ENCODE results near the gene PTGR2. TPM values are rescaled to one million over a fixed set of nuclear protein-coding genes. Genes with fewer than 3 reads are reported as not detected.
A peak's percentile ranks its signal among the peaks of the same experiment; 100 is the strongest.

Gene PTGR2
- total RNA-seq (2014; rRNA removed; shearing (Covaris generic)), result 2.9 and 3.9 TPM in 2 replicates

DNA sequence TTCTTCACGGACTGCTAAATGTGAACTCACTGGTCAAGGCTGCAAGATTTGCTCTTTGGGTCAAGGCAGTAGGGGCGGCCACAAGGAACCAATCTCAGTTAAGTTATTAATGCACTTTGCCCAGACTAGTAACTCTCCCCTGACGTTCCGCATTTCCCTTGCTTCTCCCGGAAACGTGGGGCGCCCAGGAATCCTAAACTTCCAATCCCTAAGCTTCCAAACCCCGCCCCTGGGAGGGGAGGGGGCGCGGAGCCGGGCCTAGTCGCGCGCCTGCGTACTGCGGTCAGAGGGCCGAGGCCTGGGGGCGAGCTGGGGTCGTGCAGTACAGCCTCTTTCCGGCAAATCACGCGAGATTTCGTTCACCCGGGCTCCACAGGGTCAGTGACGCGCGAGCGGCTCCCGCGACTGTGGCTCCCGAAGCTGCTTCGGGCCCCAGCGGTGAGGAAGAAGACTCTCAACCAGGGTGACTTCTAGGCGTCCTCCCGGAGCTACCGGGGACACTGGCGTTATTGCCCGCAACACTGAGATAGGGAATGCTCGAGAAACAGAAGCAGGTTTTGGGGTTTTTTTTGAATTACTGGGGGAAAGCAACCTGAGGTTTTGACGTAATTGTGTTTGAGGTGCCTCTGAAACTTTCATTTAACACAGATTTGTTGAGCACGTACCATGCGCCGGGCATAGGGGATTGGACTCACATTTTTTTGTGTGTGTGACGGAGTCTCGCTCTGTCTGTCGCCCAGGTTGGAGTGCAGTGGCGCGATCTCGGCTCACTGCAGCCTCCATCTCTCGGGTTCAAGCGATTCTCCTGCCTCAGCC is at the start of gene PTGR2:
Gene PTGR2, plus strand, starts transcription at position 265 of the 816 bp plus-strand sequence. CDS start 7,032 bp downstream, outside the sequence.
- H3K36me3 ChIP-seq, result peaks cover 3% of the 10 kb centered on the region; the same call in 1 of the 2 replicates
- H3K9me3 ChIP-seq (replicated peaks), result no peaks in the 10 kb centered on the region
- peaks cover 14% of the 10 kb centered on the region for H3K4me1 ChIP-seq (replicated peaks)
- no peaks in the 10 kb centered on the region for H3K27me3 ChIP-seq (replicated peaks)
- DNase-seq (ENCODE audit: low read depth in 1 of 2, low spot score in 2 of 2), result peak; percentile 96 to 98
- peak within 1 kb of the TSS; percentile 46 for H3K4me3 ChIP-seq
- peak within 1 kb of the TSS; percentile 68 for H3K27ac ChIP-seq

DNA sequence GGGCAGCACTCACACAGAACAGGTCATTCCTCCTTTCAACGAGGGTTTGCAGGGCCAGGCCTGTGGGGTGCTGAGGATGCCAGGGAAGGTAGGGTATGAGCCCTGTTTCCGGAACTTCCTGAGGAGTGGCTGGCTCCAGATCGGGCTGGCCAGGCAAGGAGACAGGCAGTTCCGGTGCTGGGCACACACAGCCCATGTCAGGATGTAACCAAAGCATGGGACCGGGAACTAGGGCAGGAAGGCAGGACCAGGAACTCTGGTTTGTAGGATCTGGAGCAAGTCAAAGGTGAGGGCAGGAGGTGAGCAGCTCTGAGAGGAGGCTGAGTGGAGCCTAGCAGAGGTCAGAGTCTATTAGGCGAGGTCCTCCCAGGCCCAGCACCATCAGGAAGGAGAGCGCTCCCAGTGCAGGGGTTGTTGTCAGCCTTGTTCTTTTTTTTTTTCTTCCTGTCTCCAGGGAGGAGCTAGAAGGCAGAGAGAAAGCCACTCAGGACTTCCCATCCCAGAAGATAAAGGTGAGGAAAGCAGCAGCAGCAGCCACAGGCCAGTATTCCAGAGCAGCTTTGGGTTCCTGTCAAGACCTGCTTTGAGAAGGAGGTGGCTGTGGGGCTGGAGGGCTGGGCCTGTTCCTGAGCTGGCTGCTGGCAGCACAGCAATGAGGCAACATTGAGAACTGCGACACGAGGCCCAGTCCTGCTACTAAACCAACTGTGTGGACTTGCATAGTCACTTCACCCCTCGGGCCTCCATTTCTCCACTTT is 49.0 kb upstream of the PTGR2 start:
- Histone ChIP-seq H3K27me3 (replicated peaks) (no peaks in the 10 kb centered on the region), H3K4me1 (replicated peaks) (no peaks in the 10 kb centered on the region)

DNA sequence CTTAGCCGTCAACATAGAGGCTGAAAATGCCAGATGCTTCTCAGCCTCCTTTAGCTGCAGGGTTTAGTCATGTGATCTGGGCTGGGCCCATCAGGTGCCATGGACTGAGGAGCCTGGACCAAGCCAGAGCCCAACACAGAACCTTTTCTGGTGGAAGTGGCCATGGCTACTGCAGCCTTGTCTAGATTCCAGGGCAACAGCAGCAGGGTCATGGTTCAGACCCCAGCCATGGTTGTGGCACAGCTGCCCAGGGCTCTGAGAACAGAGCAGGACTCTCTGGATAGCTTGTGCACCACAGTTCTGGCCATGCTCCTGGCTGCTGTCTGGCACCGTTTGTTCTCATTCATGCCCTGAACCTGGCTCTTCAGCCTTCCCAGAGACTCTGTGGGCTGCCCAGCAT is 47.0 kb upstream of the PTGR2 start:
- no peak for DNase-seq (ENCODE audit: low read depth in 1 of 2, low spot score in 2 of 2)
- H3K27ac ChIP-seq, result no peak overlapping the region

More for the DNA sequence above, 49.0 kb upstream of the PTGR2 start:
- no peak for DNase-seq (ENCODE audit: low read depth in 1 of 2, low spot score in 2 of 2)
- H3K9me3 ChIP-seq (replicated peaks), result no peaks in the 10 kb centered on the region
- no peak overlapping the region for H3K27ac ChIP-seq
- H3K36me3 ChIP-seq, result no peaks in the 10 kb centered on the region
- H3K4me3 ChIP-seq, result no peak overlapping the region

DNA sequence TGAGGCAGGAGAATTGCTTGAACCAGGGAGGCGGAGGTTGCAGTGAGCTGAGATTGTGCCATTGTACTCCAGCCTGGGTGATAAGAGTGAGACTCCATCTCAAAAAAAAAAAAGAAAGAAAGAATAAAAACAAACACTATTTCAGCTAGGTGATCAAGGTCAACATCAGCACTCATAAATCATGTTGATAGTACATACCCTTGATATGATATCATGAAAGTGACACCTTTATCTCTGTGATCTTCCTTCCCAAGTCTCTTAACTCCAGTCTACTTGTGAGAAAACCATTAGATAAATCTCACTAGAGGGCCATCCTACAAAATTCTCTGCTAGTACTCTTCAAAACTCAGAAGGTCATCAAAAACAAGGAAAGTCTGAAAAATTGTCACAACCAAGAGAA is 44.2 kb upstream of the PTGR2 start:
- Histone ChIP-seq H3K36me3 (no peaks in the 10 kb centered on the region), H3K27ac (no peak overlapping the region), H3K4me3 (no peak overlapping the region), H3K4me1 (replicated peaks) (no peaks in the 10 kb centered on the region), H3K9me3 (replicated peaks) (no peaks in the 10 kb centered on the region), H3K27me3 (replicated peaks) (no peaks in the 10 kb centered on the region)
- DNase-seq (ENCODE audit: low read depth in 1 of 2, low spot score in 2 of 2), result no peak

More for the DNA sequence above, 47.0 kb upstream of the PTGR2 start:
- H3K4me3 ChIP-seq, result no peak overlapping the region
- H3K27me3 ChIP-seq (replicated peaks), result no peaks in the 10 kb centered on the region
- no peaks in the 10 kb centered on the region for H3K36me3 ChIP-seq
- H3K9me3 ChIP-seq (replicated peaks), result no peaks in the 10 kb centered on the region
- H3K4me1 ChIP-seq (replicated peaks), result no peaks in the 10 kb centered on the region

DNA sequence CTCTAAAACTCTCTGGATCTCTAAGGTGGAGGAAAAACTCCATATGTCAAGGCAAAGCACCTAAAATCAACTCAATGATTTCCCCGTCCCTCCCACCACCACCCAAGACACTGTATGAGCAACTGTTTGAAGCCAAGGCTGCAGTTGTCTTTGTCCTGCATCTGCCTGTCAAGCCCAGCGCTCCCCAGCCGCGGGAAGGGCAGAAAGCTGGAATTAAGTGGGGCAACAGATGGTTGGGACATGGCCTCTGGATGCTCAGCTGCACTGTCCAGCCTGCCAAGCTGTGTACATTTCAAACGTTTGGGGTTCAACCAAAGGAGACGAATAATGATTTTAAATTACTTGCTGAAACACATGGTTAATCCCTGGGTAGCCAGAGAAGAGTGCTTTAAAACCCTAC is 42.2 kb upstream of the PTGR2 start:
- Histone ChIP-seq H3K36me3 (no peaks in the 10 kb centered on the region), H3K4me3 (no peak overlapping the region), H3K27ac (no peak overlapping the region), H3K9me3 (replicated peaks) (no peaks in the 10 kb centered on the region), H3K27me3 (replicated peaks) (no peaks in the 10 kb centered on the region), H3K4me1 (replicated peaks) (no peaks in the 10 kb centered on the region)
- DNase-seq (ENCODE audit: low read depth in 1 of 2, low spot score in 2 of 2), result no peak

DNA sequence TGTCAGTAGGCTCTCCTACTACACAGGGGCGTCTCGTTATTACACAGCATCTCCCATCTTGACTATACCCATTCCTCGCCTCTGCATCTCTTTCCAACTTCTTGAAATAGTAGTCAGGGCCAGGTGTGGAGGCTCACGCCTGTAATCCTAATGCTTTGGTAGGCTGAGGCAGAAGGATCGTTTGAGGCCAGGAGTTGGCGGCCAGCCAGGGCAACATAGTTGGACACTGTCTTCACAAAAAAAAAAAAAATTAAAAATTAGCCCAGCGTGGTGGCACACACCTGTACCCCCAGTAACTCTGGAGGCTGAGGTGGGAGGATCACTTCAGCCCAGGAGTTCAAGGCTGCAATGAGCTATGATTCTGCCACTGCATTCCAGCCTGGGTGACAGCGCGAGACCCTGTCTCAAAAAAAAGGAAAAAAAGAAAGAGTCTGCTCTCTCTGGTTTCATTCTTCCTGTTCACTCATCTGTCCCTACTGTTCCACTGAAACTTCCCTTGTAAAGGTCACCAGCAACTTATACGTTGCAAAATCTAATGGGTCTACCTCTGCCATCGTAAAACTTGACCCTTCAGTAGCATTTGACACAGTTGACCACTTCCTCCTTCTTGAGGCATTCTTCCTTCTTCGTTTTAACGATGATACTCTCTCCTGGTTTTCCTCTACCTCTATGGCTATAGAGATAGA is 41.0 kb upstream of the PTGR2 start:
- no peaks in the 10 kb centered on the region for H3K4me1 ChIP-seq (replicated peaks)
- H3K27me3 ChIP-seq (replicated peaks), result no peaks in the 10 kb centered on the region
- H3K9me3 ChIP-seq (replicated peaks), result no peaks in the 10 kb centered on the region
- H3K4me3 ChIP-seq, result no peak overlapping the region
- no peak for DNase-seq (ENCODE audit: low read depth in 1 of 2, low spot score in 2 of 2)
- H3K27ac ChIP-seq, result no peak overlapping the region
- H3K36me3 ChIP-seq, result no peaks in the 10 kb centered on the region

DNA sequence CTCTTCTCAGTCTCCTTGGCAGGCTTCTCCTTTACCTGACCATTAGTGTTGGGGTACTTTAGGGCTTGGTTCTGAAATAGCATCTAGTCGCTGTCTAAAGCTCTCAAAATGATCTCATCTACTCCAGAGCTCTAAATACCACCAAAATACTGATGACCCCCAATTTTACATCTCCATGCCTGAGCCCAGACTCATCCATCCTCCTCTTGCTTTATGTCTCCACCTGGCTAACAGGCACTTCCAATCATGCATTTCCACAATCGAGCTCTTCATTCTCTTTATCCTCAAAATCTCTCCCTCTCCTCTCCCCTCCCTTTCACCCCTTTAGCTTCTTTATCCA is 40.5 kb upstream of the PTGR2 start:
- no peak overlapping the region for H3K4me3 ChIP-seq
- no peaks in the 10 kb centered on the region for H3K4me1 ChIP-seq (replicated peaks)
- no peaks in the 10 kb centered on the region for H3K36me3 ChIP-seq
- H3K27me3 ChIP-seq (replicated peaks), result no peaks in the 10 kb centered on the region
- no peak for DNase-seq (ENCODE audit: low read depth in 1 of 2, low spot score in 2 of 2)
- H3K9me3 ChIP-seq (replicated peaks), result no peaks in the 10 kb centered on the region
- H3K27ac ChIP-seq, result no peak overlapping the region

DNA sequence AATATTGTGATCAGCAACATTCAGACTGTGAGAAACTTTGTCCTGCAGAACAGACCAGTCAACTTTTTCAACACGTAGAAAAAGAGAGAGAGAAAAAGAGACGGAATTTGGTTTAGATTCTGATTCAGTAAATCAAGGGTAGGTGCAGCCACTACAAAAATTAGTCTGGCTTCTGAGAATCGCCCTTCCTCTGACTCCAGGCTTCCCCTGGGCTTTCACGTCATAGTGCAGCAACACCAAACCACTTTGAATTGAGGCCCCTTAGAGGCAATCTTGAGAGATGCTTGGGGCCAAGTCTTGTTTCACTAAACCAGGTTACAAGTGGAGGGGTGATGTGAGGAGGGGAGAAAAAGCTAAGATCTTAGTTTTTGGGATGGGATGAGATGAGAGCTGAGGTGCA is 37.5 kb upstream of the PTGR2 start:
- DNase-seq (ENCODE audit: low read depth in 1 of 2, low spot score in 2 of 2), result no peak
- H3K4me1 ChIP-seq (replicated peaks), result no peaks in the 10 kb centered on the region
- no peaks in the 10 kb centered on the region for H3K36me3 ChIP-seq
- no peaks in the 10 kb centered on the region for H3K9me3 ChIP-seq (replicated peaks)
- no peak overlapping the region for H3K27ac ChIP-seq
- no peaks in the 10 kb centered on the region for H3K27me3 ChIP-seq (replicated peaks)
- H3K4me3 ChIP-seq, result no peak overlapping the region

DNA sequence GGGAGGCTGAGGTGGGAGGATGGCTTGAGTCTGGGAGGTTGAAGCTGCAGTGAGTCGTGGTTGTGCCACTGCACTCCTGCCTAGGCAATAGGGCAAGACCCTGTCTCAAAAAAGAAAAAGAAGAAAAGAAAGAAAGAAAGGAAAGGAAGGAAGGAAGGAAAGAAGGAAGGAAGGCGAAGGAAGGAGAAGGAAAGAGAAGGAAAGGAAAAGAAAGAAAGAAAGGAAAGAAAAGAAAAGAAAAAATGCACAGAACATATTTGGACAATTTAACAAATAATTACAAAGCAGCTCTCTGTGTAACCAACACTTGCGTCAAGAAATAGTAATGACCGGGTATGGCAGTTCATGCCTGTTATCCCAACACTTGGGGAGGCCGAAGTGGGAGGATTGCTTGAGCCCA is 35.8 kb upstream of the PTGR2 start:
- H3K9me3 ChIP-seq (replicated peaks), result no peaks in the 10 kb centered on the region
- H3K27me3 ChIP-seq (replicated peaks), result no peaks in the 10 kb centered on the region
- no peak for DNase-seq (ENCODE audit: low read depth in 1 of 2, low spot score in 2 of 2)

DNA sequence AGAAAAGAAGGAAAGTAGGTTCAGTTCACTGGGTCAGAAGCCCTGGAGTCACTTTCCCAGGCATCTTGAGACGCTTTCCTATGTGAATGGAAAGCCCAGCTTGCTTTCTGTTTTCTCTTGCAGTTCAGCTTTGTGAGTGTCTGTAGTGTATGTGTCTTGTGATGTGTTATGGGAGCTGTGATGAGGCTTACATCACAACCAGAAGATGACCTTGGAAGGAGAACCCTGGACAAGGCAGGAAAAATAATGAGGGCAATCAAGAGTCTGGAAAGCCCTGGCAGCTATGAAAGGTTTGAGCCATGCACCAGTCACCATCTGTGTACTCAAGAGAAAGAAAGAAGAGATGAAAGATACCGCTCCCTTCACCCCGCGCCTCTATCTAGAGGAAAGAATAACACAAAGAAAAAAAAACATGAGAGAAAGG is 35.2 kb upstream of the PTGR2 start:
- Histone ChIP-seq H3K9me3 (replicated peaks) (no peaks in the 10 kb centered on the region), H3K27me3 (replicated peaks) (no peaks in the 10 kb centered on the region), H3K27ac (no peak overlapping the region), H3K4me1 (replicated peaks) (no peaks in the 10 kb centered on the region), H3K36me3 (no peaks in the 10 kb centered on the region), H3K4me3 (no peak overlapping the region)
- no peak for DNase-seq (ENCODE audit: low read depth in 1 of 2, low spot score in 2 of 2)

More for the DNA sequence above, 35.8 kb upstream of the PTGR2 start:
- Histone ChIP-seq H3K4me3 (no peak overlapping the region), H3K36me3 (no peaks in the 10 kb centered on the region), H3K27ac (no peak overlapping the region), H3K4me1 (replicated peaks) (no peaks in the 10 kb centered on the region)

DNA sequence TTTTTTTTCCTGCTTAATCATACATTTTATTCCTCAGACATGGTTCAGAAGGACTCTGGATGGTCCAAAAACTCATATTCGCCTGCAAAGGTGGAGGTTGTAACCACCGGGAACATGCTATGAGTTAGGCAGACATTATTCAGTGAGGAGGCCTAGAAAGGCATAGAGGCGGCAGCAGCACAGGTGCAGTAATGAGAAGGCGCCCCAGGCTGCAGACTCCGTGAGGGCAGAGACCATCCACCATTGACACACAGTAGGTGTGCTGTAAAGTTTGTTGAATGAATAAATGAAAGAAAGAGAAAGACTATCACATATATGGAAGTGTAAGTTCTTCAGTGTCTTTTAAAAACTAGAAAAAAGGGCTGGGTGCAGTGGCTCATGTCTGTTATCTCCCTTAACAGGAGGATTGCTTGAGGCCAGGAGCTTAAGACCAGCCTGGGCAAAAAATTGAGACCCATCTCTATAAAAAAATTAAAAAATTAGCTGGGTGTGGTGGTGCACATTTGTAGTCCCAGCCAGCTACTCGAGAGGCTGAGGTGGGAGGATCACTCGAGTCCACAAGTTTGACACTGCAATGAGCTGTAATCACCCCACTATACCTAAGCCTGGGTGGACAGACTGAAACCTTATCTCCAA is 34.5 kb upstream of the PTGR2 start:
- H3K4me3 ChIP-seq, result no peak overlapping the region
- DNase-seq (ENCODE audit: low read depth in 1 of 2, low spot score in 2 of 2), result no peak
- no peaks in the 10 kb centered on the region for H3K27me3 ChIP-seq (replicated peaks)
- no peaks in the 10 kb centered on the region for H3K4me1 ChIP-seq (replicated peaks)
- H3K9me3 ChIP-seq (replicated peaks), result no peaks in the 10 kb centered on the region
- H3K36me3 ChIP-seq, result no peaks in the 10 kb centered on the region
- no peak overlapping the region for H3K27ac ChIP-seq

DNA sequence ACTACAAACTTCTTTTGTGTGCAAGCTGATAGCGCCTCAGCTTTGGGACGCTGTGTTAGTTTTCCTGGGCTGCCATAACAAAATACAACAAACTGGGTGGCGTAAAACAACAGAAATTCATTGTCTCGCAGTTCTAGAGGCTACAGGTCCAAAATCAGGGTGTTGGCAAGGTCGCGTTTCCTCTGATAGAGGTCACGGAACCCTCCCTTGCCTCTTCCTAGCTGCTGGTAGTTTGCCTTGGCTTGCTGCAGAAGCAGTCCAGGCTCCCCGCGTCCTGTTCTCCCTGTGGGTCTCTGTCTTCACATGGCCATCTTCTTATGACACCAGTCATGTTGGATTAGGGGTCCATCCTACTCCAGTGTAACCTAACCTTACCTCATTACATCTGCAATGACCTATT is 32.8 kb upstream of the PTGR2 start:
- Histone ChIP-seq H3K36me3 (no peaks in the 10 kb centered on the region), H3K9me3 (replicated peaks) (no peaks in the 10 kb centered on the region), H3K27ac (no peak overlapping the region), H3K27me3 (replicated peaks) (no peaks in the 10 kb centered on the region), H3K4me3 (no peak overlapping the region), H3K4me1 (replicated peaks) (peaks cover 16% of the 10 kb centered on the region)
- no peak for DNase-seq (ENCODE audit: low read depth in 1 of 2, low spot score in 2 of 2)

DNA sequence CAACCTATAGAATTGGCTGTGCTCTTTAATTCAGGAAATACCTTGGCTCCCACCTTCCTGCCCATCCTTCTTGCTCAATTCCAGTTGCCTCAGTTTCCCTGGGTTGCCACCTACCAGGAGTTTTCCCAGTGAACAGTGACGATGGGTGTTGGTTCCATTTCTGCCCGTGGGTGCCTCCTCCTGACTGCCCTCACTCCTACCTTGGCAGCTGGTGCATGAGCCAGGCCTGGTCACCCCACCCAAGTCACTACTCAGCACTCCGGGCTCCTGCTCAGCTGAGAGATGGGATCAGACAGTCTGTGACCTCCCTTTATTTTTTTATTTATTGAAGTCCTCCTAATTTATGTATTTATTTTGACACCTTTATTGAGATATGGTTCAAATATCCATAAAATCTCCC is 31.0 kb upstream of the PTGR2 start:
- DNase-seq (ENCODE audit: low read depth in 1 of 2, low spot score in 2 of 2), result no peak
- no peaks in the 10 kb centered on the region for H3K36me3 ChIP-seq
- no peak overlapping the region for H3K4me3 ChIP-seq
- H3K9me3 ChIP-seq (replicated peaks), result no peaks in the 10 kb centered on the region
- H3K27ac ChIP-seq, result no peak overlapping the region
- H3K27me3 ChIP-seq (replicated peaks), result no peaks in the 10 kb centered on the region
- peaks cover 28% of the 10 kb centered on the region for H3K4me1 ChIP-seq (replicated peaks)

Measured in SJSA1 (cell line).